NB4 (cell line): ENCODE data around the gene ABCF3.

Source experiments
- DNase-seq: peaks from one replicate; pipeline ENCODE4 v3.0.0; 2010; ENCODE audit warnings: low read depth
- H3K4me3 ChIP-seq: one replicate; pipeline ENCODE4 v1.5.1; 2011; ENCODE audit warnings: mild to moderate bottlenecking, low read depth, low read length, moderate library complexity
- MYC ChIP-seq: IDR thresholded peaks from 2 replicates; pipeline ENCODE4 v1.6.1; 2011; ENCODE audit warnings: low read depth, low read length
- POLR2A ChIP-seq: IDR thresholded peaks from 2 replicates; pipeline ENCODE4 v1.6.1; 2011; ENCODE audit warnings: mild to moderate bottlenecking; ENCODE audit not compliant: insufficient read length; ENCODE audit errors: extremely low read depth
- TF ChIP-seq, protein P1 (sequence below): IDR thresholded peaks from one replicate; pipeline ENCODE4 v1.5.1; 2012; ENCODE audit warnings: low read depth, low read length
- TF ChIP-seq, protein P2 (sequence below): IDR thresholded peaks from 2 replicates; pipeline ENCODE4 v1.6.1; 2011; ENCODE audit warnings: low read depth, low read length

Gene ABCF3

DNA sequence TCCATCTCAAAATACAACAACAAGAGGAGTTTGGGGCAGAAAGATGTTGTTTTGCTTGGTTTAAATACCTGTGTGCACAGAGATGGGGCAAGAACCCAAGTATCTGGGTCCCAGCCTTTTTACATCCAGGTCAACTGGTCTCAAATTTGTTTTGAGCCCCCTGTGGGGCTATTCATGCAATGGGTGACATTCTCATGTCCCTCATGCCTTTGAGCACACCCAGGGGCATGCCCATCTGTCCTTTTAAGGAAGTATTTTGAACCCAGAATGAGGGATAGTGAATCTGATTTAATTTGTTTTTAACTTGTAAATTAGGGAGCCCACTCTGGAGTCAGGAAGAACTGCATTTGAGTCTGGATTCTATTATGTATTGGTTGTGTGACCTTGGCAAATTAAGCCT lies 14.8 kb downstream of the ABCF3 start:
- DNase-seq: no peak

DNA sequence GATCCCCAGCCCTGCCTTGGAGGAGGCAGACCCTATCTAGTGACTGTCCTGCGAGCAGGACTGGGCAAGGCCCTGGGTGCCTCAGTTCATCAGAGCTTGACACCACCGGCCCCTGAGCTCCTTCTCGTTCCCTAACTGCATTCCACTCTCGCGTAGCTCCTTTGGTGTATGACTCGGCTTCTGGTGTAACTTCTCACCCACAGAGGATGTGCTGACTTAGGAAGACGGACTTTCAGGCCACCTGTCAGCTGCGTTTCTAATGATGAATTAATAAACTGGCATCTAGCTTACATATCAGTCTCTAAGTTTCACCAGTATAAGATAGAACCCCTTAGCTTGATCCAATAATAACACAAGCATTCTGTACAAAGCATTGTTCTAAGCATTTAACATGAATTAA lies 17.5 kb downstream of the ABCF3 start:
- TF ChIP-seq, protein P1, sequence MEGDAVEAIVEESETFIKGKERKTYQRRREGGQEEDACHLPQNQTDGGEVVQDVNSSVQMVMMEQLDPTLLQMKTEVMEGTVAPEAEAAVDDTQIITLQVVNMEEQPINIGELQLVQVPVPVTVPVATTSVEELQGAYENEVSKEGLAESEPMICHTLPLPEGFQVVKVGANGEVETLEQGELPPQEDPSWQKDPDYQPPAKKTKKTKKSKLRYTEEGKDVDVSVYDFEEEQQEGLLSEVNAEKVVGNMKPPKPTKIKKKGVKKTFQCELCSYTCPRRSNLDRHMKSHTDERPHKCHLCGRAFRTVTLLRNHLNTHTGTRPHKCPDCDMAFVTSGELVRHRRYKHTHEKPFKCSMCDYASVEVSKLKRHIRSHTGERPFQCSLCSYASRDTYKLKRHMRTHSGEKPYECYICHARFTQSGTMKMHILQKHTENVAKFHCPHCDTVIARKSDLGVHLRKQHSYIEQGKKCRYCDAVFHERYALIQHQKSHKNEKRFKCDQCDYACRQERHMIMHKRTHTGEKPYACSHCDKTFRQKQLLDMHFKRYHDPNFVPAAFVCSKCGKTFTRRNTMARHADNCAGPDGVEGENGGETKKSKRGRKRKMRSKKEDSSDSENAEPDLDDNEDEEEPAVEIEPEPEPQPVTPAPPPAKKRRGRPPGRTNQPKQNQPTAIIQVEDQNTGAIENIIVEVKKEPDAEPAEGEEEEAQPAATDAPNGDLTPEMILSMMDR: no peak
- TF ChIP-seq, protein P2, sequence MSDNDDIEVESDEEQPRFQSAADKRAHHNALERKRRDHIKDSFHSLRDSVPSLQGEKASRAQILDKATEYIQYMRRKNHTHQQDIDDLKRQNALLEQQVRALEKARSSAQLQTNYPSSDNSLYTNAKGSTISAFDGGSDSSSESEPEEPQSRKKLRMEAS: no peak
- no peak for TF ChIP-seq POLR2A
- no peak for TF ChIP-seq MYC
- H3K4me3 ChIP-seq: no peak overlapping the region
- no peak for DNase-seq

More for the DNA sequence above, 14.8 kb downstream of the ABCF3 start:
- H3K4me3 ChIP-seq: no peak overlapping the region
- TF ChIP-seq, protein P2: no peak
- TF ChIP-seq, protein P1: no peak
- TF ChIP-seq MYC: no peak
- TF ChIP-seq POLR2A: no peak

DNA sequence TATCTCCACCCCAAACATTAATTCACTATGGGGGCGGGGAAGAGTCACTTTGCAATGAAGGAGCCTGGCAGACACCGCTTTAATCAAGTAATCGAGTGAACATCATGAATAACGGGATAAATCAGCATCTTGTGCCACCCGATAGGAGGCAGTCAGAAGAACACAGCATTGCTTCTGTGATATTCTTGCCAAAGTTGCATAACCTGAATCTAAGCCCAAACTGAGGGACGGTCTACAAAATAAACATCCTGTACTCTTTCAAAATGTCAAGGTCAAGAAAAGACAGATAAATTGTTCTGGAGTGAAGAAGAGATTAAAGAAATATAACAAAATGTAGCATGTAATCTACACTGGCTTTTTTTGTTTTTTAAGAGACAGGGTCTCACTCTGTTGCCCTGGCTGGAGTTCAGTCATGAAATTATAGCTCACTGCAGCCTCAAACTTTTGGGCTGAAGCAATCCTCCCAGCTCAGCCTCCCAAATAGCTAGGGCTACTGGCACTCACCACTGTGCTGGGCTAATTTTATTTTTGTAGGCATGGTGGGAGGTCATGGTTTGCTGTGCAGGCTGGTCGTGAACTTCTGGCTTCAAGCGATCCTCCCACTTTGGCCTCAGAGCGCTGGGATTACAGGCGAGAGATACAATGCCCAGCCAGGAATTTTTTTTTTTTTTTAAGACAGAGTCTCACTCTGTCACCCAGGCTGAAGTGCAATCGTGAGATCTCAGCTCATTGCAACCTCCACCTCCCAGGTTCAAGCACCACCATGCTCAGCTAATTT lies 23.3 kb downstream of the ABCF3 start:
- no peak for TF ChIP-seq POLR2A
- no peak for TF ChIP-seq MYC
- TF ChIP-seq, protein P1: no peak
- TF ChIP-seq, protein P2: no peak
- DNase-seq: no peak
- H3K4me3 ChIP-seq: no peak overlapping the region

- TF ChIP-seq, protein P2: no peak
- TF ChIP-seq MYC (no peak), POLR2A (no peak)
- TF ChIP-seq, protein P1: no peak
- DNase-seq: no peak
- H3K4me3 ChIP-seq: no peak overlapping the region
Observed at GRCh38 chr3:184211297-184211696, 25.3 kb downstream of the ABCF3 start.

GRCh38 chr3:184211718-184212117 lies 25.7 kb downstream of the ABCF3 start:
- TF ChIP-seq, protein P2: no peak
- TF ChIP-seq MYC: no peak
- TF ChIP-seq, protein P1: no peak
- no peak for TF ChIP-seq POLR2A

More at GRCh38 chr3:184211718-184212117, 25.7 kb downstream of the ABCF3 start:
- no peak for DNase-seq
- H3K4me3 ChIP-seq: no peak overlapping the region
